GM21526 (cell line): Measurements from ENCODE around the gene MCM9.
A peak's percentile ranks its signal among the peaks of the same experiment; 100 is the strongest.

ENCODE experiments used
- ATAC-seq: cut with Tn5 transposase; IDR thresholded peaks from one replicate; pipeline ENCODE4 v1.9.1; 2021; ENCODE audit warnings: moderate library complexity; ENCODE audit not compliant: unreplicated experiment, low FRiP score

MCM9 gene

DNA sequence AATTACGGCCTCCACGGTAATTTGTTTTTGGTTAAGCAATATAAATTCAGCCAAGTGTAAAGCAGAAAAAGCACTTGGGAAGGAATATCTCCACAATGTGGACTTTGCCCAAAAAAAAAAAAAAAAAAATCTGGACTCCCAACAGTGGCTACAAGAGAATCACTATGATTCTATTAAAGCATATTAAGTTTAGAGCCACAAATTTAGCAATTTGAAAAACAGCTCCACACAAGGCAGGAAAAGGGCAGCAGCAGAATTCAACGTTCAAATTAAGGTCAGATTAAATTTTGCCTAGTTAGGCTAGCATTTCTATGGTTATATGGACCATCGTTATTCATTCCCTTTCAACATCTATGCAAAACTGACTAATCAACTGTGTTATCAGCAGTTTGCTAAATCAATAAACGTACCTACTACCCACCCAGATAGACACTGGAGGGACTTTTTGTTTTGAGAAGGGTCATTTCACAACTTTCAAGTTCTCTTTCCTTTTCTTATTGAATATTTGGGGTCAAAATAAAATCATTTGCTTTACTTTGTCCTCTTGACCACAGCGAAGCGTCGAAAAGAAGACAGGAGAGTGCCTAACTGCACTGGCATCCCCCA is 1.0 kb downstream of the MCM9 start:
- ATAC-seq = peak; percentile 6

DNA sequence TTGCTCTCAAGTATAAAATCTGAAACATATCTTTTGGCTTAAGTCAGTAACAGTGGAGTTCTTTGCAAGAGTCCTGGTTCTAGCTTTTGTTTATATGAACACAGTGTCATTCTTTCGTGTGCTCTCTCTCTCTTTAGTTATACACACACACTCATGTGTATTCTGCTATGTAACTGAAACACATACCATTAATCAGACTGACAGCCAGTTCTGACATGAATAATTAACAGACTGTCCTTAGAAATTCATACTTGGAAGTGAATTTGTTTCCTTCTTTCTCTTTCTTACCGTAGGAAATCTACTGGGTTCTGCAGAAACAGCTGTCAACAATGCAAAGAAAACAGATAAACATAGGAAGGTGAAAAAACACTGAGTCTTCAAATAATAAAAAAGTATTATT is 2.5 kb downstream of the MCM9 start:
- no peak for ATAC-seq

DNA sequence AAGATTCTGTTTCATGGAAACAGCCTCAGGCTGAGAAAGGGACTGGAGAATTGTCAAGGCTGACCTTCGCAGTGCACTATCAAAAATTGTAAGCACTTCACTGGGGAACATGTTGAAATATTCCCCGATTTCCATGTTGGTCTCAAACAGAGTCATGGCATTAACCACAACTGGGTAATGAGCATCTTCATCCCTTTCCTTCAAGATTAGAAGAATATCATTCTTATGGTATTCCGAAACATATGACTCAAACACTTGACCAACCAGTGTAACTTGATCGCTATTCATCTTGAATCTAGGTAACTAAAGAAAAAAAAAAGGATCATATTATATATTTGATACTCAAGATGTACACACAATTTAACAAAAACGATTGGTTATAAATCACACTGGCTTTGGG is 3.5 kb downstream of the MCM9 start:
- no peak for ATAC-seq

DNA sequence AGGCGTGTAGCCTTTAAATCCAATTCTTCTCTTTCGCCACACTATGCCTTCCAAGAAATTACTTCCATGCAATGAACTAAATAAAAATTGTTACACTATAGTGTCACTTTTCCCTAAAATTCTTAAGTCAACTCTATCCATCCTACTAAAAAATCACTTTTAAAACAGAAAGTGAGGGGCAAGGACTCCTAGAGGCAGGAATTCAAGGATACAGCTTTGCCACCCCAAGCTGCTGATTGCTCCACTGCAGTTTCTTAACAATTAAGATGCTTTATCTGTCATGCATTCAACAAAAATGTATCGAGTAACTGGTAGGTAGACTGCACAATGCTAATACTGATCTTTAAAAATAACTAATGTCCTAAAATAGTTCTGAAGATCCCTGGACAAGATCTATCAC is 4.3 kb downstream of the MCM9 start:
- ATAC-seq = no peak

DNA sequence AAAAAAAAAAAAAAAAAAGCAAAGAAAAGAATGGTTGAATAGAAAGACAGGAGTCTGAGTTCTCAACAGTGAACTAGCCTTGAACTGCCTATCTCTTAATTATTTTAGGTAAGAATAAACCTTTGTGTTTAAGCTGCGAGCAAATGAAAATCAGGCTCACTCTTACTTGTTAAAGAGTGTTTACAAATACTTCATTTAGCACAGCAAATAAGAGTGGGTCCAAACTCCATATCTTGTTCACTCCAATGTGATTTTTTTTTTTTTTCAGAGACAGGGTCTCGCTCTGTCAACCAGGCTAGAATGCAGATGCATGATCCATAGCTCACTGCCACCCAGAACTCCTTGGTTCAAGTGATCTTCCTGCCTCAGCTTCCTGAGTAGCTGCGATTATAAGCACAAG is 11.9 kb downstream of the MCM9 start:
- ATAC-seq = no peak

DNA sequence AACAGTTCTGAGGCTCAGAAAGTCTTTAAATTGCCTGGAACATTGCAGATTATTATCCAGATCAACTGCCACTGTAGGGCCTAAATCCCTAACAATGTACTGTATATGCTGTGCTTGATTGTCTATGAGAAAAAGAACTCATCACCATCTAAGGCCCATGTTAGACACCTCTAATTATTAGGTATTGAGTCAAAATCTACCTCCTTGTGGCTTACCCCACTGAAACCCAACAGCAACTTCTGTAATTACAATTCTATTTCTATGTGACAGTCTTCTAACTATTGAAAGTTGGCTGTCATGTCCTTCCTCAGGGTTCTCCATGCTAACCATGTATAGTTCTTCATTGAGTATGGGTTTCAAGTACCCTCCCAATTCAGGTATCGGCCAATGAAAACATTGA is 13.9 kb downstream of the MCM9 start:
- ATAC-seq = no peak

DNA sequence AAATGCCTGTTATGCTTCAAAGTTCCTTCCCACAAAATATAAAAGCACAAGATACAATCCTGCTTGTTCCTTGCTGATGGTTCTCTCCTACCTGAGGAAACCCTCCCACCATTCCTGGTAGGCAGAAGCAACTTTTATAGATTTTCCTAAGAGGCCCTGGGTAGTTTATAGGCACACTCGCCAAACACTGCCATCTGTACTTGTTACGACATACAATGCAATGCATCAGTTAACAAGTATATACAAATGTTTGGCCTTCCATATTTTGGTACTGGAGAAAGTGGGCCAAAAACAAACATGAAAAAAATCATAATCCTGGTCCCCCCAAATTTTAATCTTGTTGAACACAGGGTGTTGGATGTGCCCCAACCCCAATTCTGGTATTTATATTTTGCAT is 16.6 kb downstream of the MCM9 start:
- ATAC-seq = no peak

DNA sequence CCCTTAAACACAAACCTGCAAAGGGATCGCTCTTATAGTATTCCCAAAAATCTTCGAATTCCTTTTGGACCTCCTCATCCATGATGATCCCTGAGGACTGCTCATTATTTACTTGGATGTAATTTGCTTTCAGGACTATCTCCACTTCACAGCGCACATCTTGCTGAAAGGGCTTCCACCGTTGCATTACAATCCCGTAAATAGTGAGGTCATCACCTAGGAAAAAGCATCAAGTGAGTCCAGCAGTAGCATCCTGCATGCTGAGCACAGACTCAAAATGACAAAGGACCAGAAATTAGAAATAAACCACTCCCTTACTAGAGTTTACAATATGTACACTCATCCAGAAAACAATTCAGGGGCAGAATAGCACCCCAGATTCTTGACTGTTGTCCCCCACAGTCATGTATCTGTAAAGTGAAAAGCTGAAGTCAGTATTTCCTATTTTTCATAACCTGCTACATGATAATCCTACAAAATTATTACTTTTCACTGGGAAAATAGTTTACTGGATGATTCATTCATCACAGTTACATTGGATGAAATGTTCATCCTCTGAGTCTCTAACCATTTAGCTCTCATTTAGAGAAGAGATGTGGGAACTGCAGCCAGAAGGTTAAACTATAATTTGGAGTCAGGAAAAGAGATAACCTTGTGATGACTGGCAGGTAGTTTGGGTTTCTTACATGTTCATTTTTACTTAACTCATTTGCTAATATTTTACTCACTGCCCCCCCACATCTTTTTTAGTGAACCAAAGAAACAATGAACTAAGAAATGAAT is 17.2 kb downstream of the MCM9 start:
- ATAC-seq = no peak

DNA sequence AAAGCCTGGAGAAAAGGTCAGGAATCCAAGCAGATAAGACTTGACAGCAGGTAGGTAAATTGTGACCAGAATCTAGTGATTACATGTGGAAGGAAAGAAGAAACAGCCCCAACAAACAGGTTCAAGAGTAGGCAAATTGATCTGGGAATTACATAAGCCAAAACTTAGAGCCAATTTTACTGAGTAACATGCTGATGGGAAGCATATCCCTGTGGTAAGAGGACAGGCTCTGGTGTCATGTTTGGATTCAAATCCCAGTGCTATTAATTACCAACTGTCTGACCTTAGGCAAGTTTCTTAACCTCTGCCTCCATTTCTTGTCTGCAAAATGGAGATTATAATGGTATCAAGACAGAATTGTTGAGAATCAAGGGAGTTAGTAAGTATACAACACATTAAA is 20.4 kb downstream of the MCM9 start:
- ATAC-seq = no peak

DNA sequence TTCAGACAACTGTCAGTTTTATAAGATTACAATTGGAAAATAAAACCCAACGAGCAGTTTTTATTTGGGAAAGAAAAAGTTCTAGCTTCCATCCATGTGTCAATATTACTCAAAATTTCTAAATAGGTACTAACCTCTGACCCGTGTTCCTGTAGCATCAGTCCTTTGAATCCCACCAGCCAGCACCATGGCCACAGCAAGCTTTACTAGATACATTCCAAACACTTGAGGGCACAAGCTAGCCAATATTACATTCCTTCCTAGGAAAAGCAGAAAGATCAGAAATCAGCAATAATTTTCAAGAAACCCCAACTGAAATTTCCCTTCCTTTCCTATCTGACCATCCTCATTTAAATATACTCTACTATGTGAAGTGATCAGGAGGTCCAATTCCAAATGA is 21.8 kb downstream of the MCM9 start:
- no peak for ATAC-seq

DNA sequence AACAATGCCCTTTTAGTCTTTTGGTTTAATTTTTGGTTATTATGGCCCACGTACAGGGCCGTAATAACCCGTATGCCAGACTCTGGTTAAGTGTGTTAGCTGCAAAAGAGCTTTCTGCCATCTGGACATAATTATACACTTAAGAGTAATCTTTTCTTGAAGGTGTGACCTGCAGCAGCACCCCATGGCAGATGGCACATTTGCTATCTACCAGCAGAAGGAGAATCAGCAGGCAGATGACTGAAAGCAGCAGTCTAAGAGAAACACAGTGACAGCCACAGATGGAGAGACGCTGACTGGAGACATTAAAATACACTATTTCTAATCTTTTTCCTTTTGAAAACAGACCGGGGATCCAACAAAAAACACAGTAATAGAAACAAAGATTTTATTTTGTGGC is 22.3 kb downstream of the MCM9 start:
- ATAC-seq = no peak

DNA sequence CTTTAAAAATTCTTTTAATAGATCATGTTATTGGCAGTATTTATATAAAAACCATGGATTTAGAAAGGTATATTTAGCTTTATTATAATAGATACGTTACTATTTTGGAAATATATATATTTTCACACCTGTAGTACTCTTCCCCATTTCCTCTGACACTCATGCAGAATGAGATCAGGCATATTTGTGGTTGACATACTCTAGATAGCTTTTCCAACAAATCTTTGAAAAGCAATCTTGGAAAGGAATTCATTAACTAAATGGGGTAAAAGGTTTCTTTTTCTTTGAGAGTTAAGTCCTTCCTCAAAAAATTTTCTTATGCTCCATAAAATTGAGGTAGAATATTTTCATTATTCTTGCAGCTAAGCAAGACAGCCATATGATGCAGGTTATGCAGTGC is 26.5 kb downstream of the MCM9 start:
- no peak for ATAC-seq

DNA sequence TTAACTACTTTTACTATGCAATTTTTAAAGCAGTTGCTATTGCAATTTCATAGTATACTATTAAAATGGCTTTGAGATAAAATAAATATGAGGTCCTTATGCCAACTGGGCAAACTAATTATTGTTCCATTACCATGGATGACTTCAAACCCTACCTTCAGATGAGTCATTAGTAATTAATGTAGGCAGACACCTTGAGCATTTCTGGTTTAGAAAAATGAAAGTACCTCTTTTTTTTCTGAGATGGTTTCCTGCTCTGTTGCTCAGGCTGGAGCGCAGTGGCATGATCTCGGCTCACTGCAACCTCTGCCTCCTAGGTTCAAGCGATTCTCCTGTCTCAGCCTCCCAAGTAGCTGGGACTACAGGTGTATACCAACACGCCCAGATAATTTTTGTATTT is 29.1 kb downstream of the MCM9 start:
- ATAC-seq = no peak

DNA sequence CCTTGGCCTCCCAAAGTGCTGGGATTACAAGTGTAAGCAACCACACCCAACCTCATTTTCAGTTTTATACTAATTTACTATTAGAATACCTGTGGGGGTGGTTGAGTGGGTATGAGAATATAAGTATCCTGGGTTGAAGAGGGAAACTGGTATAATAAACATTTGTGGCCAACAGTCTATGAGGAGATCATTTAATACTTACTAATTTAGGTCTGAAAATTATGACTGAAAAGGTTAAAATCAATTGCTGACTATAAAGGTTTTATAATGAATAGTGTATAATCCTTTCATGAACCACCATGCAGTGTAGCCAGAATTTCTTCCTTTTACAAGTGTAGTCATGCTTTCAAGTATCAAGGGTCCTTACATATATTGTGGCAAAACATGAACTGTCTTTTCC is 29.9 kb downstream of the MCM9 start:
- no peak for ATAC-seq

DNA sequence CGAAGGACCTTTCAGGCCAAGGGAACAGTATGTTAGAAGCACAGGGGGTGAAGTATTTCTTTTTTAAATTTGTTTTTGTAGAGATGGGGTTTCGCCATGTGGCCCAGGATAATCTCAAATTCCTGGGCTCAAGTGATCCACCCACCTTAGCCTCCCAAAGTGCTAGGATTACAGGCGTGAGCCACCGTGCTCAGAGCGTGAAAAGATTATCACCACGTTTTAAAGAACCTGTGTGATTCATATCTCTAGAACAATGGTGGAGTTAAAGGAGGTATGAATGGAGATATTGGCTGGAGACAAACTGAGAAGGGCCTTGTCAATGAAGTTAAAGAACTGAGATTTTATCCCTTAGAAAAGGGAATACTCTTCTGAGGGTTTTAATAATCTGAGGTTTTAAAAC is 31.3 kb downstream of the MCM9 start:
- ATAC-seq = no peak

DNA sequence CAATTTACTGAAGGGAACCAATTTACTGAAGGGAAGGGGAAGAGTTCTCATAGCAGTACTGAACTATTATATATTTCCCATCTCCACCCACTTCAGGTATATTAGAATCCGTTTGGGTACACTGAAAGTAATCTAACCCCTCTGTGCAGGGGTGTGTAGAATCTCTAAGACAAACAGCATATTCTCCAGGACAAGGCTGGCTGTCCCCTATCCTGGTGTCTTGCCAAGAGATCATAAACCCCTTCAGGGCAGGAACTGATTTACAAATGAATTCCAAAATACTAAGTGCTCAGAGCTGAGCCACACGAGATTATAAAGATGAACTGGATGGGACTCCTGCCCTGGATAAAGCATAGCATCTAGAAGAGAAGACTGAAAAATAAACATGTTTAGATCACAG is 31.8 kb downstream of the MCM9 start:
- ATAC-seq = no peak

DNA sequence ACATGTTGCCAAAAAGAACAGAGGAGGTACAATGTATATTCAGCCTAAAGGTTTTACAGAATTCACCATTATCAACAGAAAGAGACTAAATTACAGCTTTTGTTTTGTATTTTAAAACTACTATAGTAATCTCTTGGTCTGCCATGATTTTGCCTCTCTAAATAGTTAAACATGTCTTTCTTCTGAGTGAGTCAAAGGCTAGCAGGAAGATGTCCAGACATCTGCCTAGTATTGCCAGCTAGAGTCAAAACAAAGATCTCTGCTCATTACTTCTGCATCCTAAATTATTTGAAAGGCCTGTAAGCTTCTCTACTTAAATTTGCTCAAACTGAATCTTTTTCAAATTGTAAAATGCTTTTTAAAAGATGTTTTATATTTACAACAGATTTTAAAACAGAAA is 32.2 kb downstream of the MCM9 start:
- no peak for ATAC-seq

DNA sequence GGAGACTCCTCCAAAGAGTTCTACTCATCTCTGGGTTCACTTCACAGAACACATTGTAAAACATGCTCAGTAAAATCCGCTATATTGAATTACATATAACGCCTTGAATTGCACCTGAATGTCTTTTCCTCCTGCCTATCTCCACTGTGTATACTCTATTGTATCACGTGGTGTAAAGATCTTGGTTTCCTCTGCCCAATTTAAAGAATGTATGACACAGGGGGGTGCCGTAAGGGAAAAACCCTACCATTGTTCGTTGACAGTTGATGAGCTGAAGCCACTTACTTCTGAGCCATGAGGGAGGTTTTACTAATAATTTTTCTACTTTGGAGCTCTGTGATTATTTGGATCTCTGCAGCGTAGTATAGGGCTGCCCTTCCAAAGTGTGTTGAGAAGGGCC is 35.0 kb downstream of the MCM9 start:
- no peak for ATAC-seq

DNA sequence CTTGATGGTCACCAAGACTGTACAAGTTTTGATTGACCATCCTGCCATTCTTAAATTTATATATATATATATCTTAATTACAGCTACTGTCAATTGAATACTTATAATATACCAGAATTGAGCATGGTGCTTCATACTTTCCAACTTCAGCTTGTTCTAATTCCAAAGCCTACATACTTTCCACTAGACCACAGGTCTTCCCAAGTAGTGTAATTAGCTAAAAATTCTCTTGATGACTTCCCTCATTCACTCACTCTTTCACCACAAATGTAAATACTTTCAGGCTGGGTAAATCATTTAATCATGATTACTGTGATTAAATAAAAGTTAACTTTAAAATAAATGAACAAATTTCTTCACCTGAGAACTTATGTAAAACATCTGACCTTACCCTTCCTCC is 37.6 kb downstream of the MCM9 start:
- no peak for ATAC-seq

DNA sequence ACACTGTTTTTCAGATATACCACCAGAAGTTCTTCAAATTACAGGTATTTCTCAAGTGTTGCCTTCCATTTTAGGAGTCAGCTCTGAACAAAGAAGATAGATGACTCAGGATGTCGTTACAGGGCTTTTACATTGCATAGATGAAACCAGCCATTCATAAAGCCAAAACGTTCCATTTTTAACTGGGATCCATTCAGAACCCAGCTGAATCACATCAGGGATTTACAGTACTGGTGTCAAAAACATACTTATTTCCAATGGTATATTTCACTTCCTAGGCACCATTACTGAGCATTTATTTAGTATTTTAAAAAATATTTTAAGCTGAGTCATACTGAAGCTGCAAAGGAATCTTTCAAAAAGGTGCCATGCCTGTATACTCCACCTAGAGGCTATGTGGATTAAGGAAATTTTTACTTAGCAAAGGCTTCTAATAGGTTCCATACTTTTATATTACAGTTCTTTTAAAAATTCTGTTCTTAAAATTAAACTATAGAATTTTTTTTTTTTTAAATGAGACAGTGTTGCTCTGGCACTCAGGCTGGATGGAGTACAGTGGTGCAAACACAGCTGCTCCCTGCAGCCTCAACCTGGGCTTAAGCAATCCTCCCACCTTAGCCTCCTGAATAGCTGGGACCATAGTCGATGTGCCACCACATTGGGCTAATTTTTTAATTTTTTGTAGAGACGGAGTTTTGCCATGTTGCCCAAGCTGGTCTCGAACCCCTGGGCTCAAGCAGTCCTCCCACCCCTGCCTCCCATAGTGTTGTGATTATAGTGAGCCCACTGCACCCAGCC is 38.4 kb downstream of the MCM9 start:
- peak; percentile 21 for ATAC-seq

DNA sequence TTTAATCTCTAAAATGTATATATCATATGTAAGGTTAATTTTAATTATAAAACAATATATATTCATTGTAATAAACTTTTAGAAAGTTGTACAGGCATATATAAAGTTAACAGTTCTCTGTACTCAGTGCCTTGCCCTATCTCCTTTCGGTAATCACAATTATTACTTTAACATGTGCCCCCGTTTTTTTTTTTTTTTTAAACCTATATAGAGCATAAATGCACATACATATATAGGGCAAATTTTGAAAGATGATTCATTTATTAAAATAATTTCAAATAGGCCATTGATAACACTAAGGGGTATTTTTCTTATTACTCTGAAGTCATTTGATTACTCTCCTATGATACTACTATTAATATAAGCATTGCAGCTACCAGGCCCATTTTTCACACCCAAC is 39.1 kb downstream of the MCM9 start:
- no peak for ATAC-seq

DNA sequence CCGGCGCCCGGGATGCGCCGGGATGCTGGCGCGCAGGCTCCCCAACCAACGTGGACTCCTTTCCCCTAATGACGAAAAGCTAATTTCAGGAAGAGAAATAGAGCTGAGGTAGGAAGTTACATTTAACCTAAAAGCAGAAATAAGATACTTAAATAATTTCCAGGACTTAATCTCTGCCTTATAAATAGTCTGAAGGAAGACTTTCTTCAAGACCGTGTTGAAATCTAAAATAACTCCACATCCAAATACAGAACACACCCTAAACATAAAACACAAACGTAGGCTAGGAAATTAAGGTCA is 39.7 kb downstream of the MCM9 start:
- no peak for ATAC-seq
